ENCODE measurements around the gene HEMGN.
A peak's percentile ranks its signal among the peaks of the same experiment; 100 is the strongest.

Gene HEMGN

GRCh38 chr9:97925497-97926334, 12.3 kb downstream of the HEMGN start:
- no peak for DNase-seq

GRCh38 chr9:97924386-97924785, 13.6 kb downstream of the HEMGN start:
- no peak for DNase-seq

- DNase-seq = peak; percentile 76
Measured at GRCh38 chr9:97923529-97924108, 14.4 kb downstream of the HEMGN start.

GRCh38 chr9:97921959-97922724, 15.8 kb downstream of the HEMGN start, which contains the start of gene TRMO:
TRMO (minus strand) TSS chr9:97922500; CDS start chr9:97922493, 7 bp downstream.
- DNase-seq = peak; percentile 98

- no peak for DNase-seq
Measured at GRCh38 chr9:97919217-97919813, 18.7 kb downstream of the HEMGN start.

GRCh38 chr9:97918611-97919010, 19.4 kb downstream of the HEMGN start:
- no peak for DNase-seq

GRCh38 chr9:97911970-97912369, 26.0 kb downstream of the HEMGN start:
- DNase-seq = no peak

- DNase-seq = no peak
Measured at GRCh38 chr9:97911528-97911927, 26.4 kb downstream of the HEMGN start.

- no peak for DNase-seq
Measured at GRCh38 chr9:97910357-97910756, 27.6 kb downstream of the HEMGN start.

- no peak for DNase-seq
Measured at GRCh38 chr9:97908705-97909104, 29.3 kb downstream of the HEMGN start.

- no peak for DNase-seq
Measured at GRCh38 chr9:97907632-97908031, 30.3 kb downstream of the HEMGN start.

- DNase-seq = no peak
Measured at GRCh38 chr9:97907046-97907445, 30.9 kb downstream of the HEMGN start.

GRCh38 chr9:97906236-97906831, 31.6 kb downstream of the HEMGN start:
- DNase-seq = peak; percentile 46

GRCh38 chr9:97905228-97905627, 32.7 kb downstream of the HEMGN start:
- DNase-seq = peak; percentile 33

GRCh38 chr9:97904725-97905124, 33.2 kb downstream of the HEMGN start:
- DNase-seq = peak; percentile 22

GRCh38 chr9:97903177-97903576, 34.8 kb downstream of the HEMGN start:
- no peak for DNase-seq

- no peak for DNase-seq
Measured at GRCh38 chr9:97900738-97901565, 37.0 kb downstream of the HEMGN start.

GRCh38 chr9:97900103-97900737, 37.8 kb downstream of the HEMGN start:
- no peak for DNase-seq

GRCh38 chr9:97895695-97896332, 42.2 kb downstream of the HEMGN start:
- DNase-seq = no peak

GRCh38 chr9:97895211-97895610, 42.8 kb downstream of the HEMGN start:
- DNase-seq = no peak

- no peak for DNase-seq
Measured at GRCh38 chr9:97892421-97892820, 45.6 kb downstream of the HEMGN start.
